Measurements from ENCODE around the gene KRTAP5-9. TPM values are rescaled to one million over a fixed set of nuclear protein-coding genes. Genes with fewer than 3 reads are reported as not detected.
"Not testable (repeated sequence)": the region's sequence is repeated elsewhere in the genome, so short reads cannot be mapped to it uniquely, and the experiment has no call there.

Gene KRTAP5-9
- total and polyA plus RNA-seq, 2 experiments from 2014 or later = 0.24 TPM; not detected in 1

DNA sequence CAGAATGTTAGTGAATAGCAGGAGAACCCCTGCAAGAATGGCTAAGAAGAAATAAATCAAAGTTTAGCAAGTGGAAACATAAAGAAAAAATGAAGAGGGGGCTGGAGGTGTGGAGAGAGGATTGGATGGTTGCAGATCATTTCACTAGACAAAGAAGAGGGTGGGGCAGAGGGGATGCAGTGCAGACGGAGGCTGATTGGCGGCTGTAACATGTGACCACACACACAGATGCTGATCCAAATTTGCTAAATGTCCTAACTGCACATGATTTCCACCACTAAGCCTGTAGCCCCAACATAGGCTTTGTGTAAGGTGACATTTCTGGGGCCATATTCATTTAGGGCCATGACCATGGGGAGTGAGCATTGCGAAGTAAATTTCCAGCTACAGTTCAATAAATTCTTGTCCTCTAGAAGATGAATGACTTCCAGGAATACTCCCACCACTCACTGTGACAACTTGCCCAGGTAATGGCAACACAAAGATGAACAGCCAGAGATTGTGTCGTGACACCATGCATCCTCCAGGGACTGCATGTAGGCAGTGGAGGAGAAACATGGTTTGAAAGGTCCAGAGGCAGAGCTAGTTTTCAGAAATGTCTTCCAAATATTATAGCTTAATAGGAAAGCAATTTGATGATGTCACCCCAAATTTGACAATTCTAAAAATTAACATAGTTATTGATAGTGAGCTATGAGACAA is 27.7 kb downstream of the KRTAP5-9 start (continued):
- TF ChIP-seq, protein P1, sequence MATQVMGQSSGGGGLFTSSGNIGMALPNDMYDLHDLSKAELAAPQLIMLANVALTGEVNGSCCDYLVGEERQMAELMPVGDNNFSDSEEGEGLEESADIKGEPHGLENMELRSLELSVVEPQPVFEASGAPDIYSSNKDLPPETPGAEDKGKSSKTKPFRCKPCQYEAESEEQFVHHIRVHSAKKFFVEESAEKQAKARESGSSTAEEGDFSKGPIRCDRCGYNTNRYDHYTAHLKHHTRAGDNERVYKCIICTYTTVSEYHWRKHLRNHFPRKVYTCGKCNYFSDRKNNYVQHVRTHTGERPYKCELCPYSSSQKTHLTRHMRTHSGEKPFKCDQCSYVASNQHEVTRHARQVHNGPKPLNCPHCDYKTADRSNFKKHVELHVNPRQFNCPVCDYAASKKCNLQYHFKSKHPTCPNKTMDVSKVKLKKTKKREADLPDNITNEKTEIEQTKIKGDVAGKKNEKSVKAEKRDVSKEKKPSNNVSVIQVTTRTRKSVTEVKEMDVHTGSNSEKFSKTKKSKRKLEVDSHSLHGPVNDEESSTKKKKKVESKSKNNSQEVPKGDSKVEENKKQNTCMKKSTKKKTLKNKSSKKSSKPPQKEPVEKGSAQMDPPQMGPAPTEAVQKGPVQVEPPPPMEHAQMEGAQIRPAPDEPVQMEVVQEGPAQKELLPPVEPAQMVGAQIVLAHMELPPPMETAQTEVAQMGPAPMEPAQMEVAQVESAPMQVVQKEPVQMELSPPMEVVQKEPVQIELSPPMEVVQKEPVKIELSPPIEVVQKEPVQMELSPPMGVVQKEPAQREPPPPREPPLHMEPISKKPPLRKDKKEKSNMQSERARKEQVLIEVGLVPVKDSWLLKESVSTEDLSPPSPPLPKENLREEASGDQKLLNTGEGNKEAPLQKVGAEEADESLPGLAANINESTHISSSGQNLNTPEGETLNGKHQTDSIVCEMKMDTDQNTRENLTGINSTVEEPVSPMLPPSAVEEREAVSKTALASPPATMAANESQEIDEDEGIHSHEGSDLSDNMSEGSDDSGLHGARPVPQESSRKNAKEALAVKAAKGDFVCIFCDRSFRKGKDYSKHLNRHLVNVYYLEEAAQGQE (IDR thresholded peaks at IDR 0.05; ENCODE audit: unreplicated experiment) = no peak
- TF ChIP-seq CREB1 (CRISPR knock-in tag; IDR thresholded peaks at IDR 0.05; ENCODE audit: low read depth) (no peak), POLR2AphosphoS5 (IDR thresholded peaks at IDR 0.05; ENCODE audit: low read depth) (no peak), EZH2phosphoT487 (IDR thresholded peaks at IDR 0.05; ENCODE audit: unreplicated experiment) (no peak)
- TF ChIP-seq, protein P2, sequence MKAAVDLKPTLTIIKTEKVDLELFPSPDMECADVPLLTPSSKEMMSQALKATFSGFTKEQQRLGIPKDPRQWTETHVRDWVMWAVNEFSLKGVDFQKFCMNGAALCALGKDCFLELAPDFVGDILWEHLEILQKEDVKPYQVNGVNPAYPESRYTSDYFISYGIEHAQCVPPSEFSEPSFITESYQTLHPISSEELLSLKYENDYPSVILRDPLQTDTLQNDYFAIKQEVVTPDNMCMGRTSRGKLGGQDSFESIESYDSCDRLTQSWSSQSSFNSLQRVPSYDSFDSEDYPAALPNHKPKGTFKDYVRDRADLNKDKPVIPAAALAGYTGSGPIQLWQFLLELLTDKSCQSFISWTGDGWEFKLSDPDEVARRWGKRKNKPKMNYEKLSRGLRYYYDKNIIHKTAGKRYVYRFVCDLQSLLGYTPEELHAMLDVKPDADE (IDR thresholded peaks at IDR 0.05) = no peak

DNA sequence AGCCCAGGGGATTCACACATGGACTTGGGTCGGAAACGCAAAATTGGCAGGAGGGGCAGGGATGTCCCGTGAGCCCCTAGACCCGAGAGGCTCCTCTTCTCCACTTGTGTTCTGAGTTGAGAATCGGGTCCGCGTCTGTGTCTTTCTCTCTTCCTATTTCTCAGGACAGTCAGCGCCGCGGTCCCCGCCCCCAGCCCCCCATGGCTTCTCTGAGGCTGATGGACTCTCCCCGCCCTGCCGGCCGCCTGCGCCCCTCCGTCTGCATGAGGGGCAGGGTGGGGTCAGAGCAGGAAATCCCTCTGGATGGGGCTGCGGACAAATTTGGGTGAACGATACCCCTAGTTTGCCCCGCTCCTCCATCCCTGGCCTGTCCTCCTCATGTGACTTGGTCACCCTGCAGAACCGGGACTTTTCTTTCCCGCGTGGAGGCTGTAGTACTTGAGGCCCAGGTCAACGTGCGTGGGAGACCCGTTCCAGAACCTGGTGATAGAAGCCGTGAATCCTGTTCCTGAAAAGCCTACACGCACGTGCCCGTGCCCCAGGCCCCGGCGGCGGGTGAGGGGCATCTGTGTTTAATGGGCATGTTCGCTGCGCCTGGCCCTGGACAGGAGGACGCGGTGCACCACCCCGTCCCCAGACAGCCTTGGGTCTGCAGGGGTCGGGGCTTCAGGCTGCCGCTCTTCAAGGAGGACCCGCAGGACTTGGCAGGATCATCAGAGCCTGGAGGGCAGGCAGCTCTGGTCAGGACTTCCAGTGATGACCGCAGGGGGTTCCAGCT is 28.7 kb downstream of the KRTAP5-9 start:
- H2AFZ ChIP-seq; H3K36me3 Mint-ChIP-seq (ENCODE audit: low read depth); H4K20me1 ChIP-seq (replicated peaks; ENCODE audit: insufficient read depth); H3K4me3 Mint-ChIP-seq; H3K9me2 ChIP-seq (ENCODE audit: insufficient read depth); H3K9me3 Mint-ChIP-seq; H3K27ac Mint-ChIP-seq; DNase-seq (ENCODE audit: low spot score); ATAC-seq; H3F3A ChIP-seq (replicated peaks; ENCODE audit: low read depth); H3K27me3 ChIP-seq (ENCODE audit: insufficient read depth); H3K27ac ChIP-seq (ENCODE audit: low read depth); H3K36me3 ChIP-seq (ENCODE audit: insufficient read depth); H3K4me3 ChIP-seq; H3K79me2 ChIP-seq (replicated peaks; ENCODE audit: insufficient read depth); H3K4me2 ChIP-seq: not testable (repeated sequence)
- H3K4me1 Mint-ChIP-seq = peaks cover 29% of the 10 kb centered on the region
- peaks cover 15% of the 10 kb centered on the region for H3K27me3 Mint-ChIP-seq (ENCODE audit: insufficient read depth, low read depth, poor library complexity)
- peaks cover 11% of the 10 kb centered on the region for H3K4me1 ChIP-seq (ENCODE audit: insufficient read depth)

DNA sequence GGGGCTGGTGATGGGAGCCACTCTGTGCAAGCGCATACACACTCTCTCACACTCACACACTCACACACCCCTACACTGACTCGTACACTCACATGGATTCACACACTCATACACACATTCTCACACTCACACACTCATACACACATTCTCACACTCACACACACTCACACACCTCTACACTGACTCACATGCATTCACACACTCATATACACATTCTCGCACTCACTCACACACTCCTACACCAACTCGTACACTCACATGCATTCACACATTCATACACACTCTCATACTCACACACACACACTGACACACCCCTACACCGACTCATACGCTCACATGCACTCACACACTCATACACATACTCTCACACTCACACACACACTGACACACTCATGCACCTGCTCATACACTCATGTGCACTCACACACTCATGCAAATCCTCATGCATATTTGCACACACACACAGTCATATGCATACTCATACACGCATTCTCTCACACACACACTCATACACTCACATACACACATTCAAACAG is 29.3 kb downstream of the KRTAP5-9 start:
- no peak overlapping the region for H3K27ac ChIP-seq (ENCODE audit: low read depth)
- peaks cover 32% of the 10 kb centered on the region for H3K4me1 Mint-ChIP-seq
- H3F3A ChIP-seq (replicated peaks; ENCODE audit: low read depth) = no peaks in the 10 kb centered on the region
- H3K9me3 Mint-ChIP-seq = no peaks in the 10 kb centered on the region
- H3K27ac Mint-ChIP-seq = no peak overlapping the region
- peaks cover 15% of the 10 kb centered on the region for H3K27me3 Mint-ChIP-seq (ENCODE audit: insufficient read depth, low read depth, poor library complexity)
- DNase-seq (ENCODE audit: low spot score) (no peak), ATAC-seq (no peak)
- no peaks in the 10 kb centered on the region for H3K79me2 ChIP-seq (replicated peaks; ENCODE audit: insufficient read depth)
- H3K27me3 ChIP-seq (ENCODE audit: insufficient read depth) = no peaks in the 10 kb centered on the region
- no peak overlapping the region for H3K4me3 Mint-ChIP-seq
- H3K4me3 ChIP-seq = no peak overlapping the region
- no peak overlapping the region for H3K4me2 ChIP-seq
- no peaks in the 10 kb centered on the region for H3K36me3 ChIP-seq (ENCODE audit: insufficient read depth)
- peaks cover 11% of the 10 kb centered on the region for H3K4me1 ChIP-seq (ENCODE audit: insufficient read depth)
- H4K20me1 ChIP-seq (replicated peaks; ENCODE audit: insufficient read depth) = no peaks in the 10 kb centered on the region
- H3K36me3 Mint-ChIP-seq (ENCODE audit: low read depth) = no peaks in the 10 kb centered on the region
- H3K9me2 ChIP-seq (ENCODE audit: insufficient read depth) = no peaks in the 10 kb centered on the region
- no peak overlapping the region for H2AFZ ChIP-seq
- TF ChIP-seq JUNB (IDR thresholded peaks at IDR 0.05; ENCODE audit: unreplicated experiment) = no peak
- no peak for TF ChIP-seq ZNF331 (CRISPR knock-in tag; IDR thresholded peaks at IDR 0.05; ENCODE audit: low read depth)
- no peak for TF ChIP-seq NANOG (IDR thresholded peaks at IDR 0.05; ENCODE audit: borderline replicate concordance)
- TF ChIP-seq, protein P1 (IDR thresholded peaks at IDR 0.05; ENCODE audit: unreplicated experiment) = no peak
- TF ChIP-seq ZNF114 (CRISPR knock-in tag; IDR thresholded peaks at IDR 0.05) = no peak
- TF ChIP-seq CREB1 (CRISPR knock-in tag; IDR thresholded peaks at IDR 0.05; ENCODE audit: low read depth) = no peak
- TF ChIP-seq POLR2AphosphoS5 (IDR thresholded peaks at IDR 0.05; ENCODE audit: low read depth) = no peak
- no peak for TF ChIP-seq EZH2phosphoT487 (IDR thresholded peaks at IDR 0.05; ENCODE audit: unreplicated experiment)
